Progenitor cell of endocrine pancreas (in vitro differentiated cells): Measurements from ENCODE around the gene VWA8. TPM values are rescaled to one million over a fixed set of nuclear protein-coding genes. Genes with fewer than 3 reads are reported as not detected.

Source experiments
- DNase-seq: peaks from one replicate; pipeline ENCODE4 v3.0.0; 2021; ENCODE audit warnings: low spot score; ENCODE audit not compliant: unreplicated experiment
- H3K27ac Mint-ChIP-seq: 2 replicates; pipeline ENCODE4 v1.8.0; 2021; ENCODE audit warnings: mild to moderate bottlenecking, moderate library complexity, mixed read lengths
- H3K27me3 Mint-ChIP-seq: 2 replicates; pipeline ENCODE4 v1.8.0; 2021; ENCODE audit warnings: mixed read lengths
- H3K36me3 Mint-ChIP-seq: 2 replicates; pipeline ENCODE4 v1.8.0; 2022; ENCODE audit warnings: mixed read lengths; ENCODE audit not compliant: insufficient read depth
- H3K4me1 Mint-ChIP-seq: 2 replicates; pipeline ENCODE4 v1.8.0; 2021; ENCODE audit warnings: low read depth, mixed read lengths
- H3K4me3 Mint-ChIP-seq: 2 replicates; pipeline ENCODE4 v1.8.0; 2021; ENCODE audit warnings: low read depth, mild to moderate bottlenecking, moderate library complexity, mixed read lengths
- H3K9me3 Mint-ChIP-seq: 2 replicates; pipeline ENCODE4 v1.8.0; 2021; ENCODE audit warnings: low read depth, mixed read lengths
- total RNA-seq: library from RNA; stranded (reverse); gene quantifications from 2 replicates; pipeline ENCODE4 v1.2.1, GENCODE V29; 2021
- TF ChIP-seq, protein P1 (sequence below): fragments of 200-600 bp; sonication (generic); IDR thresholded peaks from one replicate; pipeline ENCODE4 v1.5.0; 2021; ENCODE audit warnings: antibody characterized with exemption, mild to moderate bottlenecking; ENCODE audit not compliant: unreplicated experiment

VWA8 gene
- total RNA-seq, 1 donor from 2014 or later = 24.1 TPM

DNA sequence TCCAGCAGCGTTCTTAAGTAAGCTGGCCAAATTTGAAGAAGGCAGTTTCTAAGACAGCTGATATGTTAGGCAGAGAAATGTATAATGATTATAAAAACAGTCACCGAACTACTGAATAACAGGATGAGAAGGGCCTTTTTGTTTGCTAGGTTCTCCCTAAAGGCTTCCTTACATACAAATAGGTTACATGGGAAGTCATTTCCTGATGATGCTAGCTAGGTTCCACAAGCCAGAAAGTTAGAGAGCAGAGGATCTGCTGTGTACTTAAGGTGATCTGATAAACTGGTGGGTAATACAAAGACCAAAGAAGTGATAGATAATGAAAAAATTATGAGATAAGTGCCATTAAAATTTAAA lies 139.7 kb downstream of the VWA8 start:
- no peaks in the 10 kb centered on the region for H3K4me1 Mint-ChIP-seq
- no peak overlapping the region for H3K4me3 Mint-ChIP-seq
- TF ChIP-seq, protein P1, sequence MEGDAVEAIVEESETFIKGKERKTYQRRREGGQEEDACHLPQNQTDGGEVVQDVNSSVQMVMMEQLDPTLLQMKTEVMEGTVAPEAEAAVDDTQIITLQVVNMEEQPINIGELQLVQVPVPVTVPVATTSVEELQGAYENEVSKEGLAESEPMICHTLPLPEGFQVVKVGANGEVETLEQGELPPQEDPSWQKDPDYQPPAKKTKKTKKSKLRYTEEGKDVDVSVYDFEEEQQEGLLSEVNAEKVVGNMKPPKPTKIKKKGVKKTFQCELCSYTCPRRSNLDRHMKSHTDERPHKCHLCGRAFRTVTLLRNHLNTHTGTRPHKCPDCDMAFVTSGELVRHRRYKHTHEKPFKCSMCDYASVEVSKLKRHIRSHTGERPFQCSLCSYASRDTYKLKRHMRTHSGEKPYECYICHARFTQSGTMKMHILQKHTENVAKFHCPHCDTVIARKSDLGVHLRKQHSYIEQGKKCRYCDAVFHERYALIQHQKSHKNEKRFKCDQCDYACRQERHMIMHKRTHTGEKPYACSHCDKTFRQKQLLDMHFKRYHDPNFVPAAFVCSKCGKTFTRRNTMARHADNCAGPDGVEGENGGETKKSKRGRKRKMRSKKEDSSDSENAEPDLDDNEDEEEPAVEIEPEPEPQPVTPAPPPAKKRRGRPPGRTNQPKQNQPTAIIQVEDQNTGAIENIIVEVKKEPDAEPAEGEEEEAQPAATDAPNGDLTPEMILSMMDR = no peak
- DNase-seq = no peak
- no peaks in the 10 kb centered on the region for H3K9me3 Mint-ChIP-seq
- no peaks in the 10 kb centered on the region for H3K27me3 Mint-ChIP-seq
- peaks cover 6% of the 10 kb centered on the region for H3K36me3 Mint-ChIP-seq
- H3K27ac Mint-ChIP-seq = no peak overlapping the region

DNA sequence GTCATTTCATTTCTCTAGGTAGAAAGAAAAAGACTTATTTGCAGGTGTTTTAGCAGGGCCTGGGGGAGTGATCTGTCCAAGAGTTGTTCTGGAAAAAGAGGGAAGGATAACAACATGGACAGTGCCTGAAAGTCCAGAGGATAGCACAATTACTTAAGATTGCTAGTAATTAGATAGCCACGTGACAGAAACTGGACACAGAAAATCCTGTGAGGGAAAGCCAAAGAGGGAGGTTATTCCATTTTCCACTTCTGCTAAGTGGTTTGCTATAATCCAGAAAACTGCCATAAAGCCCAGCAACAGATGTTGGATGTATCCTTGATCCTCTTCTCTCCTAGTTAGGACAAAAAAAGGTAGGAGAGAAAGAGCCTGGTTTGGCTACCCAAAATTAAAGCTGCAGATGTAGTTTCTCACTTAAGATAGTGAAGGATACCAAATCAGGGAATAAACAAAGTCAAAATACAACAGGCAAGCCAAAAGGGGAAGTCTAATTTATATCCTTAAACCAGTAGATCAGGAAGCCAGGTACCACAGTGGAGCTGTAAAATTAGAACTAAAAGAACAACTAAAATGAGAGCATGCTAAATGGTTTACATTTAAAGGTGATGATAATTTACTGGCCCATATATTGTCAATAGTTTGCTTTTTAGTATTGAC lies 140.2 kb downstream of the VWA8 start:
- DNase-seq = no peak

DNA sequence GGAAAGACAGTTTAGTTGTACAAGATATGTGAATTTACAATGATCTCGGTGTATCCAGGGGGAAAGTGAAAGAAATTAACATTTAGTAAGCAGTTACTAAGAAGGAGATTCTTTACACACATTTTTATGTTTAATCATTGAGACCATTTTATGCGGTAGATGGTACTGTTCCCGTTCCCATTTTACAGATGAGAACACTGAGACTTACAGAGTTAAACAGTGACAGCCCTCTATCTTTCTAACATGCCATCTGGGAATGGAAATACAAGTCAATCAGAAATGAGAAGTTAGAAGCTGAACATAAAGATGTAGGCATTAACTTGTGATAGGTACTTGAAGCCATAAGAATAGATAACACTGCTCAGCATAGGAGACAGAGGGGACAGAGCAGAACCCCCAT lies 144.9 kb downstream of the VWA8 start:
- H3K4me1 Mint-ChIP-seq = no peaks in the 10 kb centered on the region
- H3K9me3 Mint-ChIP-seq = peaks cover 10% of the 10 kb centered on the region
- peaks cover 25% of the 10 kb centered on the region for H3K36me3 Mint-ChIP-seq
- no peaks in the 10 kb centered on the region for H3K27me3 Mint-ChIP-seq
- TF ChIP-seq, protein P1 = no peak
- no peak overlapping the region for H3K4me3 Mint-ChIP-seq
- H3K27ac Mint-ChIP-seq = no peak overlapping the region
- DNase-seq = no peak

More for the DNA sequence above, 140.2 kb downstream of the VWA8 start:
- Mint-ChIP-seq H3K4me3 (no peak overlapping the region), H3K36me3 (peaks cover 11% of the 10 kb centered on the region), H3K9me3 (peaks cover 5% of the 10 kb centered on the region), H3K27ac (no peak overlapping the region), H3K27me3 (no peaks in the 10 kb centered on the region), H3K4me1 (no peaks in the 10 kb centered on the region)
- TF ChIP-seq, protein P1 = no peak

DNA sequence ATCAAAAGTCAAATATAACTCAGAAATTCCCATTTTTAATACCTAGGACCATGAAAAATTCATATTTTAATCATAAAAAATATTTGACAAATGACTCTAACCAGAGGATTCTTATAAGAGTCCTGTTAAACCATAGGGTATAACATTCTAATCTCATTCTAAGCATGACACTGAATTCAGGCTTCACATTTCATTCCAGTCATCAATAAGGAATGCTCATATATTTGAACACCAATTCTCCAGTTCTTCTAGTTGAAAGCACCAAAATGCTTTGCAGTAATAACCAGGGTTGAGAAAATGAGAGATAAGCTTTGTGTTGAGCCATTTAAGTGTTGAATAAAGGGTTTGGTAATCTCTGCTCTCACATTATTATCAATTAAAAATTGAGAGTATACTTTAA lies 147.5 kb downstream of the VWA8 start:
- no peak overlapping the region for H3K4me3 Mint-ChIP-seq
- peaks cover 35% of the 10 kb centered on the region for H3K36me3 Mint-ChIP-seq
- no peaks in the 10 kb centered on the region for H3K4me1 Mint-ChIP-seq
- peaks cover 10% of the 10 kb centered on the region for H3K9me3 Mint-ChIP-seq
- TF ChIP-seq, protein P1 = no peak
- no peak for DNase-seq
- no peak overlapping the region for H3K27ac Mint-ChIP-seq
- H3K27me3 Mint-ChIP-seq = no peaks in the 10 kb centered on the region

DNA sequence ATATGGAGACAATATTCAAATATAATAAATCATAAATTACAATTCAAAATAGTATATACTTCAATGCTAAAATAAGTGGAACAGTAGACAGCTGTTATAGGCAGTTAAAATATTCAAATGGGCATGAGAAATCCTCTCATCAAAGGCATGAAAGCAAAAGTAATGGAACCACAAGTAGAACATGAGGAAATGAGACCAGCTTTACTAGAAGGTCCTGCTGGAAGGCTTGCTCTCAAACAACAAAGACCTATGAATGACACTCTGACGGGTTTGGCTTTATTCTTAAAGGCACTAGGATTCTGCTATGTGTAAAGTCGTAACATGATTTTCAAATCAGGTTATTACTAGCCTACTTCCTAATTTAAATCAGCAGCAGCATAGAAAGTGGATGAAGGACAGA lies 148.1 kb downstream of the VWA8 start:
- no peaks in the 10 kb centered on the region for H3K4me1 Mint-ChIP-seq

More for the DNA sequence above, 148.1 kb downstream of the VWA8 start:
- DNase-seq = no peak
- H3K4me3 Mint-ChIP-seq = no peak overlapping the region
- TF ChIP-seq, protein P1 = no peak
- no peak overlapping the region for H3K27ac Mint-ChIP-seq
- H3K36me3 Mint-ChIP-seq = peaks cover 35% of the 10 kb centered on the region
- H3K9me3 Mint-ChIP-seq = peaks cover 10% of the 10 kb centered on the region
- no peaks in the 10 kb centered on the region for H3K27me3 Mint-ChIP-seq
